ENCODE results near the gene SEMA3C.

DNA sequence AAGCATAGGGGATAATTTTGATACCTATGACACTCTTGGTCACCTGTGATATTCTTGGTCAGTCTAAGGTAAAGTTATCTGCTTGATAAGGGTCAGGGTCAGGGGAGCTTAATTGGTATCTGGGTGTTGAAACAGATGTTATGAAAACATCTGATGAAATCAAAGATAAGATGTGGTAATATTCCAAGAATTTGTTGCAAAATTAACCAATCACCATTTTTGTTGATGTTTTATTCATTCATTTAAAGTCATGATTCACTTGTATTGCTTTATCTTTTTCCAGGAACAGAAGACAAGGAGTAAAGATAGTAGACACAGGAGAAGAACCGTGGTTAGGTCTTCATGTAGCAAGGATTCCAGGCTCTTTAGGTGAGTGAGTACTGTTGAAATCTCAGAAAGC is 103.1 kb downstream of the SEMA3C start:
- TF ChIP-seq CTCF (IDR thresholded peaks at IDR 0.05) (no peak), POLR2A (IDR thresholded peaks at IDR 0.05) (no peak)
